OCI-LY7 (cell line): ENCODE data around the gene ACP7.

Experiments
- EZH2phosphoT487 ChIP-seq: fragments of 200-600 bp; sonication (generic); IDR thresholded peaks from 2 replicates; pipeline ENCODE4 v1.6.1; 2018; ENCODE audit warnings: low read depth, borderline replicate concordance, mild to moderate bottlenecking, mixed run types, antibody characterized with exemption, low read length, moderate library complexity, mixed read lengths
- TF ChIP-seq, protein P1 (sequence below): fragments of 200-600 bp; sonication (generic); conservative IDR thresholded peaks from 2 replicates; pipeline ENCODE4 v1.5.1; 2014; ENCODE audit warnings: mild to moderate bottlenecking, antibody characterized with exemption, low read length, moderate library complexity, mixed read lengths

DNA sequence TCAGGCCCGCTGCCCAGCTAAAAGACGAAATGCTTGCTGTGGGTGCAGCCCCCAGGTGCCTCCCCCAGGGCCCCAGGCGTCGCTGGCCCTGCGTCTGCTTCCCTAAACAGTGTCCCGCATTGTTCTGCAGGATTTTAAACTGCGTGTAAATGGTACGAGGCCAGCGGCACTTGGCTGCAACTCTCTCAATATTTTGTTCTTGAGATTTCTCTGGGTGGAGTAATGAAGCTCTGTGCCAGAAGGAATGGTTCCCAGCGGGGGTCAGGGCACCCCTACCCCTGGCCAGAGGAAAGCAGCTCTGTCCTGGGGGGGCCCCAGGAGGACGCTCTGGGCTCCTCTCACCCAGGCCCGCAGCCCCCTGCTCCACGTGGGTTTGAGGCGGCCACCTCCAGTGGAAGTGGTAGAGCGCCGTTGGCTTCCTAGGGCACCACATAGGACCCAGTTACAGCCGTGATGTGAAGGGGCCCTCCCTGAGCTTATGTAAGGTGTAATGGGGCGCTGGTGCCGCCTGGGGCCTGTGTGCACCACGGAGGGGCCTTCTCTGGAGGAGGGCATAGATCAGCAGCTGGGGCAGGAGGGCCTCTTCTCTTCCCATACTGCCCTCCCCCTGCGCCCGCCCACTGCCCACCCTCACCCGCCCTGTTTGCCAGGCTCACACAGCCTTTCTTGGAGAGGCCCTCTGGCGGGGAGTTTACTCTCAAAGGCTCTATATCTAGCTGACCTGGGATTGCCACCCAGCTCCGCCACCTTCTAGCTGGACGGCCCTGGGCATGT is 61.2 kb downstream of the ACP7 start:
- TF ChIP-seq, protein P1, sequence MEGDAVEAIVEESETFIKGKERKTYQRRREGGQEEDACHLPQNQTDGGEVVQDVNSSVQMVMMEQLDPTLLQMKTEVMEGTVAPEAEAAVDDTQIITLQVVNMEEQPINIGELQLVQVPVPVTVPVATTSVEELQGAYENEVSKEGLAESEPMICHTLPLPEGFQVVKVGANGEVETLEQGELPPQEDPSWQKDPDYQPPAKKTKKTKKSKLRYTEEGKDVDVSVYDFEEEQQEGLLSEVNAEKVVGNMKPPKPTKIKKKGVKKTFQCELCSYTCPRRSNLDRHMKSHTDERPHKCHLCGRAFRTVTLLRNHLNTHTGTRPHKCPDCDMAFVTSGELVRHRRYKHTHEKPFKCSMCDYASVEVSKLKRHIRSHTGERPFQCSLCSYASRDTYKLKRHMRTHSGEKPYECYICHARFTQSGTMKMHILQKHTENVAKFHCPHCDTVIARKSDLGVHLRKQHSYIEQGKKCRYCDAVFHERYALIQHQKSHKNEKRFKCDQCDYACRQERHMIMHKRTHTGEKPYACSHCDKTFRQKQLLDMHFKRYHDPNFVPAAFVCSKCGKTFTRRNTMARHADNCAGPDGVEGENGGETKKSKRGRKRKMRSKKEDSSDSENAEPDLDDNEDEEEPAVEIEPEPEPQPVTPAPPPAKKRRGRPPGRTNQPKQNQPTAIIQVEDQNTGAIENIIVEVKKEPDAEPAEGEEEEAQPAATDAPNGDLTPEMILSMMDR, result no peak
- TF ChIP-seq EZH2phosphoT487, result no peak
